GM10266 (cell line): Measurements from ENCODE around the gene IL11.

Experiments used
- DNase-seq: peaks from one replicate; pipeline ENCODE4 v3.0.0; 2012; ENCODE audit errors: extremely low spot score
- CTCF ChIP-seq: IDR thresholded peaks from 2 replicates; pipeline ENCODE4 v1.5.1; 2012; ENCODE audit warnings: mild to moderate bottlenecking, low read depth; ENCODE audit not compliant: control insufficient read depth, insufficient read depth; ENCODE audit errors: missing control alignments

The IL11 gene

GRCh38 chr19:55392820-55393761 is 22.8 kb upstream of the IL11 start:
- TF ChIP-seq CTCF = no peak
- no peak for DNase-seq

GRCh38 chr19:55391702-55392615 is 21.7 kb upstream of the IL11 start:
- no peak for DNase-seq
- TF ChIP-seq CTCF = no peak

GRCh38 chr19:55391191-55391670 is 21.0 kb upstream of the IL11 start:
- DNase-seq = no peak
- TF ChIP-seq CTCF = no peak

GRCh38 chr19:55390461-55390880 is 20.2 kb upstream of the IL11 start:
- no peak for DNase-seq
- no peak for TF ChIP-seq CTCF

- no peak for DNase-seq
- no peak for TF ChIP-seq CTCF
Observed at GRCh38 chr19:55389386-55390317, 19.4 kb upstream of the IL11 start.

- no peak for DNase-seq
- TF ChIP-seq CTCF = no peak
Observed at GRCh38 chr19:55387736-55388497, 17.7 kb upstream of the IL11 start.
